ENCODE results near the gene PPP1R13B. TPM values are rescaled to one million over a fixed set of nuclear protein-coding genes. Genes with fewer than 3 reads are reported as not detected.

Gene PPP1R13B, protein sequence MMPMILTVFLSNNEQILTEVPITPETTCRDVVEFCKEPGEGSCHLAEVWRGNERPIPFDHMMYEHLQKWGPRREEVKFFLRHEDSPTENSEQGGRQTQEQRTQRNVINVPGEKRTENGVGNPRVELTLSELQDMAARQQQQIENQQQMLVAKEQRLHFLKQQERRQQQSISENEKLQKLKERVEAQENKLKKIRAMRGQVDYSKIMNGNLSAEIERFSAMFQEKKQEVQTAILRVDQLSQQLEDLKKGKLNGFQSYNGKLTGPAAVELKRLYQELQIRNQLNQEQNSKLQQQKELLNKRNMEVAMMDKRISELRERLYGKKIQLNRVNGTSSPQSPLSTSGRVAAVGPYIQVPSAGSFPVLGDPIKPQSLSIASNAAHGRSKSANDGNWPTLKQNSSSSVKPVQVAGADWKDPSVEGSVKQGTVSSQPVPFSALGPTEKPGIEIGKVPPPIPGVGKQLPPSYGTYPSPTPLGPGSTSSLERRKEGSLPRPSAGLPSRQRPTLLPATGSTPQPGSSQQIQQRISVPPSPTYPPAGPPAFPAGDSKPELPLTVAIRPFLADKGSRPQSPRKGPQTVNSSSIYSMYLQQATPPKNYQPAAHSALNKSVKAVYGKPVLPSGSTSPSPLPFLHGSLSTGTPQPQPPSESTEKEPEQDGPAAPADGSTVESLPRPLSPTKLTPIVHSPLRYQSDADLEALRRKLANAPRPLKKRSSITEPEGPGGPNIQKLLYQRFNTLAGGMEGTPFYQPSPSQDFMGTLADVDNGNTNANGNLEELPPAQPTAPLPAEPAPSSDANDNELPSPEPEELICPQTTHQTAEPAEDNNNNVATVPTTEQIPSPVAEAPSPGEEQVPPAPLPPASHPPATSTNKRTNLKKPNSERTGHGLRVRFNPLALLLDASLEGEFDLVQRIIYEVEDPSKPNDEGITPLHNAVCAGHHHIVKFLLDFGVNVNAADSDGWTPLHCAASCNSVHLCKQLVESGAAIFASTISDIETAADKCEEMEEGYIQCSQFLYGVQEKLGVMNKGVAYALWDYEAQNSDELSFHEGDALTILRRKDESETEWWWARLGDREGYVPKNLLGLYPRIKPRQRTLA
- polyA plus RNA-seq (2012; rRNA removed), result 5.1 and 5.7 TPM in 2 replicates
- polyA plus RNA-seq (2012; cell fraction: cytosol; rRNA removed), result 2.6 and 3.9 TPM in 2 replicates
- polyA plus RNA-seq (2012; cell fraction: nucleus; rRNA removed), result 31.2 and 31.8 TPM in 2 replicates

- Histone ChIP-seq H2AFZ (ENCODE audit: low read depth) (peak within 1 kb of the TSS; percentile 70), H3K79me2 (ENCODE audit: insufficient read depth) (peaks cover 10% of the 10 kb centered on the region; the same call in 1 of the 2 replicates), H3K9ac (peak within 1 kb of the TSS; percentile 51; the same call in 1 of the 2 replicates), H3K9me2 (no peaks in the 10 kb centered on the region), H3K36me3 (replicated peaks in 1 of 2; ENCODE audit: control insufficient read depth in 1 of 2, insufficient read depth in 2 of 2, low read length in 1 of 2) (no peaks in the 10 kb centered on the region), H3F3A (replicated peaks; ENCODE audit: insufficient read depth) (peaks cover 4% of the 10 kb centered on the region), H3K9me3 (no peaks in the 10 kb centered on the region), H4K20me1 (ENCODE audit: insufficient read depth) (no peaks in the 10 kb centered on the region), H3K4me2 (peak within 1 kb of the TSS; percentile 74), H3K27me3 (ENCODE audit: insufficient read depth) (no peaks in the 10 kb centered on the region), H3K4me3 (ENCODE audit: low read depth in 2 of 2, low read length in 1 of 2) (peak within 1 kb of the TSS; percentile 73 to 74), H3K4me1 (ENCODE audit: control insufficient read depth in 1 of 2, insufficient read depth in 2 of 2, low read depth in 1 of 2, low read length in 1 of 2) (peaks cover 0 to 10% of the 10 kb centered on the region in 2 experiments; a peak in 1 of 4 replicates), H3K27ac (ENCODE audit: low read depth in 2 of 2, low read length in 1 of 2) (peak within 1 kb of the TSS in 1 of 2 experiments; percentile 75; a peak in 1 of 4 replicates)
- POLR2A ChIA-PET, result no interaction called here
- DNase-seq, result peak; percentile 100
- CTCF ChIA-PET, result interaction anchor here (0.6 to 1.4 kb wide), 2 partner anchors 10 to 34 kb away, joined by 3 read pairs; no protein-coding TSS in a partner anchor
- 0% methylated on average over 6 of the region's 104 CpGs for WGBS (ENCODE audit: low lambda C conversion rate)
- peak; percentile 62; the same call in 1 of the 2 replicates for TF ChIP-seq MXI1 (IDR thresholded peaks at IDR 0.05; ENCODE audit: low read depth, low read length)
- TF ChIP-seq JUND (IDR thresholded peaks at IDR 0.05), result no peak
- no peak for TF ChIP-seq EZH2phosphoT487 (IDR thresholded peaks at IDR 0.05; ENCODE audit: borderline replicate concordance, low read depth)
- TF ChIP-seq, protein P1, sequence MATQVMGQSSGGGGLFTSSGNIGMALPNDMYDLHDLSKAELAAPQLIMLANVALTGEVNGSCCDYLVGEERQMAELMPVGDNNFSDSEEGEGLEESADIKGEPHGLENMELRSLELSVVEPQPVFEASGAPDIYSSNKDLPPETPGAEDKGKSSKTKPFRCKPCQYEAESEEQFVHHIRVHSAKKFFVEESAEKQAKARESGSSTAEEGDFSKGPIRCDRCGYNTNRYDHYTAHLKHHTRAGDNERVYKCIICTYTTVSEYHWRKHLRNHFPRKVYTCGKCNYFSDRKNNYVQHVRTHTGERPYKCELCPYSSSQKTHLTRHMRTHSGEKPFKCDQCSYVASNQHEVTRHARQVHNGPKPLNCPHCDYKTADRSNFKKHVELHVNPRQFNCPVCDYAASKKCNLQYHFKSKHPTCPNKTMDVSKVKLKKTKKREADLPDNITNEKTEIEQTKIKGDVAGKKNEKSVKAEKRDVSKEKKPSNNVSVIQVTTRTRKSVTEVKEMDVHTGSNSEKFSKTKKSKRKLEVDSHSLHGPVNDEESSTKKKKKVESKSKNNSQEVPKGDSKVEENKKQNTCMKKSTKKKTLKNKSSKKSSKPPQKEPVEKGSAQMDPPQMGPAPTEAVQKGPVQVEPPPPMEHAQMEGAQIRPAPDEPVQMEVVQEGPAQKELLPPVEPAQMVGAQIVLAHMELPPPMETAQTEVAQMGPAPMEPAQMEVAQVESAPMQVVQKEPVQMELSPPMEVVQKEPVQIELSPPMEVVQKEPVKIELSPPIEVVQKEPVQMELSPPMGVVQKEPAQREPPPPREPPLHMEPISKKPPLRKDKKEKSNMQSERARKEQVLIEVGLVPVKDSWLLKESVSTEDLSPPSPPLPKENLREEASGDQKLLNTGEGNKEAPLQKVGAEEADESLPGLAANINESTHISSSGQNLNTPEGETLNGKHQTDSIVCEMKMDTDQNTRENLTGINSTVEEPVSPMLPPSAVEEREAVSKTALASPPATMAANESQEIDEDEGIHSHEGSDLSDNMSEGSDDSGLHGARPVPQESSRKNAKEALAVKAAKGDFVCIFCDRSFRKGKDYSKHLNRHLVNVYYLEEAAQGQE (IDR thresholded peaks at IDR 0.05; ENCODE audit: low read depth, low read length), result no peak
- TF ChIP-seq FOXM1 (IDR thresholded peaks at IDR 0.05; ENCODE audit: low read depth), result no peak
- TF ChIP-seq NRF1 (IDR thresholded peaks at IDR 0.05; ENCODE audit: low read depth, low read length), result peak; percentile 12; the same call in 1 of the 2 replicates
- TF ChIP-seq TAF1 (IDR thresholded peaks at IDR 0.05; ENCODE audit: borderline replicate concordance, low read depth, low read length), result peak; percentile 54; the same call in 1 of the 2 replicates
- no peak for TF ChIP-seq RCOR1 (IDR thresholded peaks at IDR 0.05; ENCODE audit: low read length)
- TF ChIP-seq, protein P2, sequence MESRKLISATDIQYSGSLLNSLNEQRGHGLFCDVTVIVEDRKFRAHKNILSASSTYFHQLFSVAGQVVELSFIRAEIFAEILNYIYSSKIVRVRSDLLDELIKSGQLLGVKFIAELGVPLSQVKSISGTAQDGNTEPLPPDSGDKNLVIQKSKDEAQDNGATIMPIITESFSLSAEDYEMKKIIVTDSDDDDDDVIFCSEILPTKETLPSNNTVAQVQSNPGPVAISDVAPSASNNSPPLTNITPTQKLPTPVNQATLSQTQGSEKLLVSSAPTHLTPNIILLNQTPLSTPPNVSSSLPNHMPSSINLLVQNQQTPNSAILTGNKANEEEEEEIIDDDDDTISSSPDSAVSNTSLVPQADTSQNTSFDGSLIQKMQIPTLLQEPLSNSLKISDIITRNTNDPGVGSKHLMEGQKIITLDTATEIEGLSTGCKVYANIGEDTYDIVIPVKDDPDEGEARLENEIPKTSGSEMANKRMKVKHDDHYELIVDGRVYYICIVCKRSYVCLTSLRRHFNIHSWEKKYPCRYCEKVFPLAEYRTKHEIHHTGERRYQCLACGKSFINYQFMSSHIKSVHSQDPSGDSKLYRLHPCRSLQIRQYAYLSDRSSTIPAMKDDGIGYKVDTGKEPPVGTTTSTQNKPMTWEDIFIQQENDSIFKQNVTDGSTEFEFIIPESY (IDR thresholded peaks at IDR 0.05; ENCODE audit: borderline replicate concordance, low read depth), result no peak
- 0 out of 2 replicates have a peak, but pooled peaks have one; percentile 28 for TF ChIP-seq POLR2AphosphoS5 (IDR thresholded peaks at IDR 0.05; ENCODE audit: low read depth, low read length)
These were observed at the start of gene PPP1R13B for GRCh38 chr14:103847451-103848174. PPP1R13B (minus strand) TSS chr14:103847575; CDS start chr14:103847307, 268 bp downstream.
